SK-N-SH treated with all-trans-retinoic acid at 6 μM for 48 hours (cell line): ENCODE measurements around the gene SEMA4D.

ENCODE experiments used
- ISL1 ChIP-seq: fragments of 250-450 bp; sonication (Bioruptor Pico); IDR thresholded peaks from 2 replicates; pipeline ENCODE4 v2.1.2; 2022; ENCODE audit warnings: mild to moderate bottlenecking, moderate library complexity
- ZFP30 ChIP-seq: fragments of 450-650 bp; formaldehyde crosslinking; IDR thresholded peaks from 2 replicates; pipeline ENCODE4 v1.5.0; 2022; ENCODE audit warnings: mild to moderate bottlenecking, moderate library complexity
- TF ChIP-seq, protein P1 (sequence below): fragments of 250-450 bp; sonication (Bioruptor Pico); IDR thresholded peaks from 2 replicates; pipeline ENCODE4 v1.5.1; 2021; ENCODE audit warnings: mild to moderate bottlenecking, moderate library complexity

DNA sequence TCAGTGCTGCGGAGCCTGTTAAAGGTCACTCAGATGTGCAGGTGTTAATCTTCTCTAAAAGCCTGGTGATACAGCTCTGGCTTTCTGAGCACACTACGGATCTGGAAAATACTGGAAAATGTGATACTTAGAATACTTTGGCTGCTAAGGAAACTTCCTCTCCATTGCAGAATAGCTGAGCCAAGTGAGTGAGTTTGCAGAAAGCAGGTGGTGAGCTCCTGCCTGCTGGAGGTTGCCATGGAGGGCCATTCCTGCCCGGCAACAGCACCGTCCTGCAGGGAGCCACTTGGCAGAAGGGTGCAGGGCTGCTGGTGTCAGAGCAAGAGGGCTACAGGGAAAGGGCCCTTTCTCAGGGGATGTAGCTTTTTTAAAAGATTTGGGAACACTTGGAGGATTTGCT is 138.9 kb downstream of the SEMA4D start:
- TF ChIP-seq ZFP30 (CRISPR knock-in tag) (no peak), ISL1 (CRISPR knock-in tag) (no peak)
- TF ChIP-seq, protein P1, sequence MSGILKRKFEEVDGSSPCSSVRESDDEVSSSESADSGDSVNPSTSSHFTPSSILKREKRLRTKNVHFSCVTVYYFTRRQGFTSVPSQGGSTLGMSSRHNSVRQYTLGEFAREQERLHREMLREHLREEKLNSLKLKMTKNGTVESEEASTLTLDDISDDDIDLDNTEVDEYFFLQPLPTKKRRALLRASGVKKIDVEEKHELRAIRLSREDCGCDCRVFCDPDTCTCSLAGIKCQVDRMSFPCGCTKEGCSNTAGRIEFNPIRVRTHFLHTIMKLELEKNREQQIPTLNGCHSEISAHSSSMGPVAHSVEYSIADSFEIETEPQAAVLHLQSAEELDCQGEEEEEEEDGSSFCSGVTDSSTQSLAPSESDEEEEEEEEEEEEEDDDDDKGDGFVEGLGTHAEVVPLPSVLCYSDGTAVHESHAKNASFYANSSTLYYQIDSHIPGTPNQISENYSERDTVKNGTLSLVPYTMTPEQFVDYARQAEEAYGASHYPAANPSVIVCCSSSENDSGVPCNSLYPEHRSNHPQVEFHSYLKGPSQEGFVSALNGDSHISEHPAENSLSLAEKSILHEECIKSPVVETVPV, result no peak
